Measurements from ENCODE around the gene CNIH4.

CNIH4 gene

DNA sequence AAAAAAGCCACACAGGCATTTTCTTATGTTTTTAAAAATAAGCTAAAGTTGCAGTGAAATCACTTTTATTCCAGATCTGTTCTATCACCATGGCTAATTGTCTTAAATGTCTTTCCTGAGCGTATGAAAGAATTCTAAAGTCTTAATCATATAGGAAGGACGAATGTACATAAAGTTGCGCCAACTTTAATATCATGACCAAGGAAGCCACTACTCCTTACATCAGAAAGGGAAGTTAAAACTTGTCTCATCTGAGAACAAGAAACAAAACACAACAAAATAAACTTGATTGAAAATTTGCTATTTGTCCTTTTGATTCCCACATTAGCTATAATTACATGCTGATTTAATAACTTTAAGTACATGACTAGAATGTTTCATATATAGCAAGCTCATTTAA lies 26.5 kb downstream of the CNIH4 start:
- no peak overlapping the region for H3K27ac ChIP-seq (ENCODE audit: extremely low read depth, low read depth, low read length)
- H3K4me3 ChIP-seq (ENCODE audit: low read depth, low read length) = no peak overlapping the region
- POLR2A ChIA-PET = interaction anchor here (1.2 kb wide), 1 partner anchor 539 kb away, joined by 3 read pairs; no protein-coding TSS in a partner anchor
- H3K4me1 ChIP-seq (ENCODE audit: control insufficient read depth, insufficient read depth, low read length) = no peaks in the 10 kb centered on the region
- H3K9me3 ChIP-seq (ENCODE audit: control insufficient read depth, insufficient read depth, low read depth, low read length) = no peaks in the 10 kb centered on the region
- CTCF ChIA-PET = interaction anchor here (0.6 to 1.1 kb wide), 2 partner anchors 30 to 131 kb away, joined by 3 read pairs; no protein-coding TSS in a partner anchor
- H3K36me3 ChIP-seq (ENCODE audit: control insufficient read depth in 2 of 2, insufficient read depth in 1 of 2, low read length in 2 of 2) = peaks cover 48 to 58% of the 10 kb centered on the region in 2 experiments
- TF ChIP-seq, protein P1, sequence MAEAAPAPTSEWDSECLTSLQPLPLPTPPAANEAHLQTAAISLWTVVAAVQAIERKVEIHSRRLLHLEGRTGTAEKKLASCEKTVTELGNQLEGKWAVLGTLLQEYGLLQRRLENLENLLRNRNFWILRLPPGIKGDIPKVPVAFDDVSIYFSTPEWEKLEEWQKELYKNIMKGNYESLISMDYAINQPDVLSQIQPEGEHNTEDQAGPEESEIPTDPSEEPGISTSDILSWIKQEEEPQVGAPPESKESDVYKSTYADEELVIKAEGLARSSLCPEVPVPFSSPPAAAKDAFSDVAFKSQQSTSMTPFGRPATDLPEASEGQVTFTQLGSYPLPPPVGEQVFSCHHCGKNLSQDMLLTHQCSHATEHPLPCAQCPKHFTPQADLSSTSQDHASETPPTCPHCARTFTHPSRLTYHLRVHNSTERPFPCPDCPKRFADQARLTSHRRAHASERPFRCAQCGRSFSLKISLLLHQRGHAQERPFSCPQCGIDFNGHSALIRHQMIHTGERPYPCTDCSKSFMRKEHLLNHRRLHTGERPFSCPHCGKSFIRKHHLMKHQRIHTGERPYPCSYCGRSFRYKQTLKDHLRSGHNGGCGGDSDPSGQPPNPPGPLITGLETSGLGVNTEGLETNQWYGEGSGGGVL (tag by site-specific recombination; IDR thresholded peaks at IDR 0.05) = no peak
- TF ChIP-seq ZNF600 (tag by site-specific recombination; IDR thresholded peaks at IDR 0.05) (no peak), ZFP37 (tag by site-specific recombination; IDR thresholded peaks at IDR 0.05) (no peak)
- TF ChIP-seq, protein P2, sequence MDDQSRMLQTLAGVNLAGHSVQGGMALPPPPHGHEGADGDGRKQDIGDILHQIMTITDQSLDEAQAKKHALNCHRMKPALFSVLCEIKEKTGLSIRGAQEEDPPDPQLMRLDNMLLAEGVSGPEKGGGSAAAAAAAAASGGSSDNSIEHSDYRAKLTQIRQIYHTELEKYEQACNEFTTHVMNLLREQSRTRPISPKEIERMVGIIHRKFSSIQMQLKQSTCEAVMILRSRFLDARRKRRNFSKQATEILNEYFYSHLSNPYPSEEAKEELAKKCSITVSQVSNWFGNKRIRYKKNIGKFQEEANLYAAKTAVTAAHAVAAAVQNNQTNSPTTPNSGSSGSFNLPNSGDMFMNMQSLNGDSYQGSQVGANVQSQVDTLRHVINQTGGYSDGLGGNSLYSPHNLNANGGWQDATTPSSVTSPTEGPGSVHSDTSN (CRISPR knock-in tag; IDR thresholded peaks at IDR 0.05) = no peak

- CTCF ChIA-PET = interaction anchor here (1.2 to 1.3 kb wide), 3 partner anchors 11 to 70 kb away, joined by 3 to 4 read pairs (median 4); no protein-coding TSS in a partner anchor
- Histone ChIP-seq H3K27ac (ENCODE audit: extremely low read depth, low read depth, low read length) (no peak overlapping the region), H3K4me1 (ENCODE audit: control insufficient read depth, insufficient read depth, low read length) (no peaks in the 10 kb centered on the region), H3K9me3 (ENCODE audit: control insufficient read depth, insufficient read depth, low read depth, low read length) (no peaks in the 10 kb centered on the region), H3K4me3 (ENCODE audit: low read depth, low read length) (no peak overlapping the region), H3K36me3 (ENCODE audit: control insufficient read depth in 2 of 2, insufficient read depth in 1 of 2, low read length in 2 of 2) (peaks cover 71 to 75% of the 10 kb centered on the region in 2 experiments)
- TF ChIP-seq ZNF350 (tag by site-specific recombination; IDR thresholded peaks at IDR 0.05) (no peak), ZNF704 (tag by site-specific recombination; IDR thresholded peaks at IDR 0.05) (no peak), HOXA7 (CRISPR knock-in tag; IDR thresholded peaks at IDR 0.05; ENCODE audit: borderline replicate concordance) (no peak), WT1 (tag by site-specific recombination; IDR thresholded peaks at IDR 0.05) (no peak), ZNF529 (tag by site-specific recombination; IDR thresholded peaks at IDR 0.05; ENCODE audit: insufficient replicate concordance) (no peak), GFI1B (tag by site-specific recombination; IDR thresholded peaks at IDR 0.05) (no peak), ZFHX2 (tag by site-specific recombination; conservative IDR thresholded peaks at IDR 0.05) (no peak), ZNF571 (tag by site-specific recombination; IDR thresholded peaks at IDR 0.05) (no peak), ZNF112 (tag by site-specific recombination; IDR thresholded peaks at IDR 0.05) (no peak), BCL11B (tag by site-specific recombination; IDR thresholded peaks at IDR 0.05; ENCODE audit: low read depth) (no peak), ELK4 (IDR thresholded peaks at IDR 0.05; ENCODE audit: borderline replicate concordance, low read depth, low read length) (no peak), SETDB1 (IDR thresholded peaks at IDR 0.05; ENCODE audit: insufficient read length, low read length) (no peak)
- TF ChIP-seq, protein P3, sequence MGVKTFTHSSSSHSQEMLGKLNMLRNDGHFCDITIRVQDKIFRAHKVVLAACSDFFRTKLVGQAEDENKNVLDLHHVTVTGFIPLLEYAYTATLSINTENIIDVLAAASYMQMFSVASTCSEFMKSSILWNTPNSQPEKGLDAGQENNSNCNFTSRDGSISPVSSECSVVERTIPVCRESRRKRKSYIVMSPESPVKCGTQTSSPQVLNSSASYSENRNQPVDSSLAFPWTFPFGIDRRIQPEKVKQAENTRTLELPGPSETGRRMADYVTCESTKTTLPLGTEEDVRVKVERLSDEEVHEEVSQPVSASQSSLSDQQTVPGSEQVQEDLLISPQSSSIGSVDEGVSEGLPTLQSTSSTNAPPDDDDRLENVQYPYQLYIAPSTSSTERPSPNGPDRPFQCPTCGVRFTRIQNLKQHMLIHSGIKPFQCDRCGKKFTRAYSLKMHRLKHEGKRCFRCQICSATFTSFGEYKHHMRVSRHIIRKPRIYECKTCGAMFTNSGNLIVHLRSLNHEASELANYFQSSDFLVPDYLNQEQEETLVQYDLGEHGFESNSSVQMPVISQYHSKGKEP (tag by site-specific recombination; IDR thresholded peaks at IDR 0.05) = no peak
- TF ChIP-seq, protein P4, sequence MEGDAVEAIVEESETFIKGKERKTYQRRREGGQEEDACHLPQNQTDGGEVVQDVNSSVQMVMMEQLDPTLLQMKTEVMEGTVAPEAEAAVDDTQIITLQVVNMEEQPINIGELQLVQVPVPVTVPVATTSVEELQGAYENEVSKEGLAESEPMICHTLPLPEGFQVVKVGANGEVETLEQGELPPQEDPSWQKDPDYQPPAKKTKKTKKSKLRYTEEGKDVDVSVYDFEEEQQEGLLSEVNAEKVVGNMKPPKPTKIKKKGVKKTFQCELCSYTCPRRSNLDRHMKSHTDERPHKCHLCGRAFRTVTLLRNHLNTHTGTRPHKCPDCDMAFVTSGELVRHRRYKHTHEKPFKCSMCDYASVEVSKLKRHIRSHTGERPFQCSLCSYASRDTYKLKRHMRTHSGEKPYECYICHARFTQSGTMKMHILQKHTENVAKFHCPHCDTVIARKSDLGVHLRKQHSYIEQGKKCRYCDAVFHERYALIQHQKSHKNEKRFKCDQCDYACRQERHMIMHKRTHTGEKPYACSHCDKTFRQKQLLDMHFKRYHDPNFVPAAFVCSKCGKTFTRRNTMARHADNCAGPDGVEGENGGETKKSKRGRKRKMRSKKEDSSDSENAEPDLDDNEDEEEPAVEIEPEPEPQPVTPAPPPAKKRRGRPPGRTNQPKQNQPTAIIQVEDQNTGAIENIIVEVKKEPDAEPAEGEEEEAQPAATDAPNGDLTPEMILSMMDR (tag by site-specific recombination; IDR thresholded peaks at IDR 0.05) = no peak
- TF ChIP-seq, protein P5, sequence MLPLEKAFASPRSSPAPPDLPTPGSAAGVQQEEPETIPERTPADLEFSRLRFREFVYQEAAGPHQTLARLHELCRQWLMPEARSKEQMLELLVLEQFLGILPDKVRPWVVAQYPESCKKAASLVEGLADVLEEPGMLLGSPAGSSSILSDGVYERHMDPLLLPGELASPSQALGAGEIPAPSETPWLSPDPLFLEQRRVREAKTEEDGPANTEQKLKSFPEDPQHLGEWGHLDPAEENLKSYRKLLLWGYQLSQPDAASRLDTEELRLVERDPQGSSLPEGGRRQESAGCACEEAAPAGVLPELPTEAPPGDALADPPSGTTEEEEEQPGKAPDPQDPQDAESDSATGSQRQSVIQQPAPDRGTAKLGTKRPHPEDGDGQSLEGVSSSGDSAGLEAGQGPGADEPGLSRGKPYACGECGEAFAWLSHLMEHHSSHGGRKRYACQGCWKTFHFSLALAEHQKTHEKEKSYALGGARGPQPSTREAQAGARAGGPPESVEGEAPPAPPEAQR (tag by site-specific recombination; IDR thresholded peaks at IDR 0.05) = no peak
- POLR2A ChIA-PET = interaction anchor here (0.6 kb wide), 1 partner anchor 10 kb away, joined by 5 read pairs; no protein-coding TSS in a partner anchor
Measured at GRCh38 chr1:224387302-224387912, 30.7 kb downstream of the CNIH4 start.

All from HEK293 (cell line).